Stimulated activated CD4-positive, alpha-beta T cell treated with anti-CD3 and anti-CD28 coated beads, Interleukin-1b, Interleukin-23, amount 100 ng/mL, for 1 hour (primary cell): ENCODE data around the gene TRAM2.
"Not testable (repeated sequence)": the region's sequence is repeated elsewhere in the genome, so short reads cannot be mapped to it uniquely, and the experiment has no call there.

Experiments
- DNase-seq, 2 donors: peaks; one replicate each; pipeline ENCODE4 v3.0.0-alpha.2; 2020; ENCODE audit warnings: low read depth in 2 of 2

Gene TRAM2

GRCh38 chr6:52491203-52492069 is 85.4 kb downstream of the TRAM2 start:
- no peak for DNase-seq

GRCh38 chr6:52489881-52490280 is 87.0 kb downstream of the TRAM2 start:
- no peak for DNase-seq

DNA sequence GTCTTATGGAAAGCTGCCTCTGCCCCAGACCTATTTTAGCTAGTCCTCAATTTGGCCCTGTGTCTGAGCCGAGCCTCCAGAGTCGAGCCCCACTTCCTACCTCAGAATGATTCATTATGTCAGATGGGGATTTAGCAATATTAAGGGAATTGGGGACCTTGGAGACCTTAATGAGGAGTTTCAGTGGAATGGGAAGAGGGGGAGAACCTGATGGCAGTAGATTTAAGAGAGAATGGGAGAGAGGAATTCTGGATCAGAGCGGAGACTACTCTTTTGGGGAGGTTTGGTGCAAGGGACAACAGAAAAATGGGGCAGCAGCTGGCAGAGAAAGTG is 93.2 kb downstream of the TRAM2 start:
- no peak for DNase-seq

- no peak for DNase-seq
Observed at GRCh38 chr6:52482903-52483670, 93.8 kb downstream of the TRAM2 start.

DNA sequence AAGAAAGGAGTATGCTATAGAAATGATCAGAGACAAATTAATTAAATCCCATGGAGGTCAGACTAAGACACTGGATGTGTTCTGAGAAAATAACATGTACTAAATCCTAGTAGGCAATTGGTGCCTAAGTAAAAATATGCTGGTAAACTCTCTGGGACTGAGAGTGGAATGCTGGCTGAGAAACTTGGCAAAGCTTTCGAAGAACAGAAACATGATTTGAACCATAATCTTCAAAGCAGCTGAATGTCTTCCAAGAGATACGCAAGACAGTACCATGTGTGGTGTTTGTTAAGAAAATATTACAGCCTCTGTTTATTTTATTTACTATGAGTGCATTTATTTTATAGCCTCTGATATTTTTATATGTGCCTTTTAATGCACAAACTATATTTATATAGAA is 101.6 kb downstream of the TRAM2 start:
- no peak for DNase-seq

GRCh38 chr6:52474173-52474572 is 102.7 kb downstream of the TRAM2 start:
- no peak for DNase-seq

DNA sequence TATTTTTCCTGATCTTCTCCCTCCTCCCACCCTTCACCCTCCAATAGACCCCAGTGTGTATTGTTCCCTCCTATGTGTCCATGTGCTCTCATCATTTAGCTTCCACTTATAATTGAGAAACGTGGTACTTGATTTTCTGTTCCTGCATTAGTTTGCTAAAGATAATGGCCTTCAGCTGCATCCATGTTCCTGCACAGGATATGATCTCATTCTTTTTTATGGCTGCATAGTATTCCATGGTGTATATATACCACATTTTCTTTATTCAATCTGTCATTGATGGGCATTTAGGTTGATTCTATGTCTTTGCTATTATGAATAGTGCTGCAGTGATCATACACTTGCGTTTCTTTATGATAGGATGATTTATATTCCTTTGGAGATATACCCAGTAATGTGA is 115.7 kb downstream of the TRAM2 start:
- DNase-seq, result not testable (repeated sequence)

- DNase-seq, result no peak
Observed at GRCh38 chr6:52457096-52457495, 119.8 kb downstream of the TRAM2 start.

GRCh38 chr6:52454556-52454955 is 122.3 kb downstream of the TRAM2 start:
- no peak for DNase-seq
